ENCODE results near the gene MAPK8IP3.
A peak's percentile ranks its signal among the peaks of the same experiment; 100 is the strongest.

The MAPK8IP3 gene

DNA sequence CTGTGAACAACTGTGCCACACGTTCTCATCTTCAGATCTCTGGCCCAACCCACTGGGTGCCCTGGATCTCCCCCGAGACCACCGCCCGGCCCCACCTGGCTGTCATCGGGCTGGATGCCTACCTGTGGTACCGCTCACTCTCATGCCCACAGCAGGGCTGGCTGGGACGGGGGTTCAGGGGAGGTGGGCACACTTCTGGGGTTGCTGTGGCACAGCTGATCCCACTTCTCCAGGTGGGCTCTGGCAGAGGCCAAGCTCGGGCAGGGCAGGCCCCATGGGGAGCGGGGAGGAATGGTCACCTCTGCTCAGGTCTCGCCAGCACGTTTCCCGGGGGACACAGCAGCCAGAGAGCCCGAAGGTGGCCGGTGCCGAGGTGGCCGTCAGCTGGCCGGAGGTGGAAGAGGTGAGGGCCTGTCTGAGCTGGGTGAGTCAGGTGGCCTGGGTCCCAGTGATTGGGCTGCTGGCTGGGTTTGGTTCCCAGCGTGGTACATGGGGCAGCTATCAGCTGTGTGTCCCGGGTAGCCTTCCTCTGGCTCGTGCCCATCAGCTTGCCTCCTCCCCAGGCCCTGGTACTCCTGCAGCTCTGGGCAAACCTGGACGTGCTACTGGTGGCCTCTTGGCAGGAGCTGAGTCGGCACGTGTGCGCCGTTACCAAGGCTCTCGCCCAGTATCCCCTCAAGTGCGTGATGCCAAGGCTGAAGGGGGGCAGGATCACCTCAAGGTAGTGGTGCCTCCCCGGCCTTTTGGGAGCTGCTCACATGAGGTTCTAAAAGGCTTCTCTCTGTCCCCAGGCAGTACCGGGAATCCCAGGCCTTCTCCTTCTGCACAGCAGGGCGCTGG is 69.2 kb downstream of the MAPK8IP3 start:
- DNase-seq (ENCODE audit: low read depth in 3 of 3): no peak

- DNase-seq (ENCODE audit: low read depth in 3 of 3): no peak
Measured at GRCh38 chr16:1775846-1776671, 70.1 kb downstream of the MAPK8IP3 start.

- DNase-seq (ENCODE audit: low read depth in 3 of 3): no peak
Measured at GRCh38 chr16:1776672-1776955, 70.6 kb downstream of the MAPK8IP3 start.

GRCh38 chr16:1776991-1777374 is 71.0 kb downstream of the MAPK8IP3 start:
- no peak for DNase-seq (ENCODE audit: low read depth in 3 of 3)

DNA sequence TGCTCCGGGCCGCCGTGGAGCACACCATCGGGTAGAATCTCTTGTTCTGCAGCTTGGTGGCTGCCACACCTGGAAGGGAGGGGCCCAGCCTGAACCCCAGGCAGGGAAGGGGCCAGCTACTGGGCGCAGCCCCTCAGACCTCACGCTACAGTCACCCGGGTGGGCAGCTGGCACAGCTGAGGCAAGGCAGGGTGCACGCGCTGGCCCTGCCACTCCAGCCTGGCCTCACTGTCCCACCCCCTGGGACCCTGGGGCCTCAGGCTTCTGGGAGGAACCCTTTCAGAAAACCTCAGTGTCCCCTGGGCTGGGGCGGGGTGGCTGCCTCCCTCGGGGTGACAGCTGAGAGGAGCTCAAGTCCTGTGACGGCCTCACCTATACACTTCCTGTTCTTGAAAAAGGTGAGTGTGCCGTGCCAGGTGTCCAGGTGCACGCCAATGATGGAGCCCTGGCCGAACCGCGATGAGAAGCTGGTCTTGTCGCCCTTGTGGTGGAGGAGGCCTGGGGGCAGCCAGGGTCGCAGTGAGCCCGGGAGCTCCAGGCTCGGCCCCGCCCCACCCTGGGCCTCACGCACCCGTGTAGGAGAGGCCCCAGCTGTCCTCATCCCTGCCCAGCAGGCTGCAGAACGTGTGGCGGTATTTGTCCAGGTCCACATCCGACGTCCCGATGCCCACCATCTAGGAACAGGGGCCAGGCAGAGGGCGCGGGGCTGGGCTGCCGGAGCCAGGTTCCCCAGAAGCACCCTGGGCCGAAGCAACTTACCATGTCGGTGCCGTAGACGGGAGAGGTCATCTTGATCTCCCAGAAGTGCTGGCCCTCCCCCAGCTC is 71.6 kb downstream of the MAPK8IP3 start:
- no peak for DNase-seq (ENCODE audit: low read depth in 3 of 3)

DNA sequence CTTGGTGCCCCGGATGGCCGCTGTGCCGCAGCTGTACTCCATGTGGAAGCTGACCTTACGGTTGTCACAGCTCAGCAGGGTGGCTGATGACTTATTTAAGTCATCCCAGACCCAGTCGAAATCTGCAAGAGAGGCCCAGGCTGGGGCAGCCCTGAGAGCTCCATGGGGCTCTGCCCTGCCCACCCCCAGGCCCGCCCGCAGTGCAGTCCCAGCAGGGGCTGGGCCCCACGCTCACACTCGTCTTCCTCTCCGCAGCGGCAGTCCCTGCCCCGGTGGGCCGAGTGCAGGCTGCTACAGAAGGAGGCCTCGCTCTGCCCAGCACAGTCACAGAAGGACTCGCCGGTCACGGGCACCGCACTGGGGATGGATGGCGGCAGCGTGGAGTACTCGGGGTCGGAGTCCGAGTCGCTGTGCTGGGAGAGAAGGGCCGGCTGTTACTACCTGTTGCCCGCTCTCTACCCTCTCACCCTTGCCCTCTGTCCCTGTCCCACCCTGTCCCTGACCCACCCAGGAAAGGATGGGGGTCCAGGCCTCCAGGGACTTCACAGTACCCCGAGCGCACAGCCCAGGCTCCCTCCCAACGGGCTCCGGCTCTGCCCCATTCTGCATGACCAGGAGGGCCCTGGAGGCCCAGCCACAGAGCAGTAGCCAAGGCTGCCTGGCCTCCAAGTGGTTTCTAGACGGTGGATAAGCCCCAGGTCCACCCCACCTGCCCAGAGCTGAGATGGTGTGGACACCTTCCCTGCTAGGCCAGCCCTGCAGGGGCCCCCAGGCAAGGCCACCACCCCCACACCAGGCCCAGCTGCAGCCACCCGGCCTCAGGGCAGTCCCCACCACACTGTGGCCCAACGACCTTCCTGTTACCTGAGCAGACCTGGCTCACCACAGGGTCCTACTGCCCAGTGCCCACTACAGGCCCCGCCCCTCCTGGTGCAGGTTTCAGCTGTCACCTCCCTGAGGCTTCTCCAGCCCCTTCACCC is 72.5 kb downstream of the MAPK8IP3 start:
- DNase-seq (ENCODE audit: low read depth in 3 of 3): no peak

DNA sequence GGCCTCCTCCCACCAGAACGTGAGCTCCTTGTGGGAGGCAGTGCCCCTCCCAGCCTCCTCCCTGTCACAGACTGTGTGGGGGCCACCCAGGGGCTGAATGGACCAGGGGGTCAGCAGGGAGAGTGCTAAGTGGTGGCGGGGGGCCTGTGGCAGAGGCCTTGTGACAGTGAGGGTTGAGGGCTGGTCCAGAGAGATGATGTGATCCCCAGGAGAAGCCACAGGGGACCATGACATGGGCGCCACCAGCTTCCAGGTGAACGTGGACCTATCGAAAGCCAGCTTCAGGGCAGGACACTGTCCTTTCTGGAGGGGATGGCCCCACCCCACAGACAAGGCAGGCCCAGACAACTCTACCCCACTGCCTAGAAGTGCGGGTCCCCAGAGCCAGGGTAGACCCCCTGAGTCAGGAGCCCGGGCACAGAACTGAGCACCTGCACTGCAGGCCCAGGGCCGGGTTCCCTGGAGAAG is 73.3 kb downstream of the MAPK8IP3 start:
- DNase-seq (ENCODE audit: low read depth in 3 of 3): no peak

- DNase-seq (ENCODE audit: low read depth in 3 of 3): no peak
Measured at GRCh38 chr16:1779741-1780676, 74.0 kb downstream of the MAPK8IP3 start.

DNA sequence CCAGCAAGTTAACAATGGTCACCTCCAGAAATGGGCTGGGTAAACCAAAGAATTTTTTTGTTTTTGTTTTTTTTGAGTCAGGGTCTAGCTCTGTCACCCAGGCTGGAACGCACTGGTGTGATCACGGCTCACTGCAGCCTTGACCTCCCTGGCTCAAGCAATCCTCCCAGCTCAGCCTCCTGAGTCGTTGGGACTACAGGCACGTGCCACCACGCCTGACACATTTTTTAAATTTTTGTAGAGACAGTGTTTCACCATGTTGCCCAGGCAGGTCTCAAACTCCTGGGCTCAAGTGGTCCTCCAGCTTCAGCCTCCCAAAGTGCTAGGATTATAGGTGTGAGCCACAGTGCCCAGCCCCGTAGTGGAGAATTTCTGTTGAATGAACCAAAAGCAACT is 74.7 kb downstream of the MAPK8IP3 start:
- no peak for DNase-seq (ENCODE audit: low read depth in 3 of 3)

- no peak for DNase-seq (ENCODE audit: low read depth in 3 of 3)
Measured at GRCh38 chr16:1781254-1781653, 75.3 kb downstream of the MAPK8IP3 start.

- DNase-seq (ENCODE audit: low read depth in 3 of 3): no peak
Measured at GRCh38 chr16:1781758-1782407, 75.9 kb downstream of the MAPK8IP3 start.

DNA sequence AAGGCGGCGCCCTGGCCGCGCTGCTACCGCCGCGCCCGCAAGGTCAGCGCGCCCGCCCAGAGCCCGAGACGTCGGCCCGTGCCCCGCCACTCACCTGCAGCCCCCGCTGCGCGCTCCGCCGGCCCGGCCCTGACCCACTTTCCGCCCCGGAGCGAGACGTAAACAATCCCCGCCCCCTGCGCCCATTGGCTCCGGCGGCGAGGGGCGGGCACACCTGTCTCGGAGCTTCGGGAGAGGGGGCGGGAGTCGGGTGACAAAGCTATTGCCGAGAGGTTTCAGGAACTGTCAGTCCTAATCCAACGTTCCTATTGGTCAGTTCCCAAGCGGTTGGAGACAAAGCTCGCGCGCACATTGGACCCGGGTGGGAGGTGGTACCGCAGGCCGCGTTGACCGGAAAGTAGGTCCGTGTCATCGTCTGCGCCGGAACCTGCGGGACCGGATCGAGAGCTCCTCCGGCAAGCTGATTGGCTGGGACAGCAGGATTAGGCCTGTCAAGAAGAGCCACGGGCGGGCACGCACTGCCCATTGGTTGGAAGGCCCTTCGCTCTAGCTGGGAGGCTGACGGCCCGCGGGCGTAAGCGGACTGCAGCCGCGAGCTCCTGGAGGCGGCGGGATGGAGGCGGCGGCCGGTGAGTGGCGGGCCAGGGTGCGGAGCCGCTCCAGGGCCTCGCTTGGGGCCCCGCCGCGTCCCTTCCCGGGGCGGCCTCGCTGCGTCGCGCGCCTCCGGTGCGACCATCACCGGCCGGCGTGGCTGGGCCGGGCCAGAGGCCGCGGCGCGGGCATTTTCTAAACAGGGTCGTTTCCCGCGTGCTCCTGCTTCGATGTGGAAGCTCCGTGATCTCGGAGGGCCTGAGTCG is 76.6 kb downstream of the MAPK8IP3 start, which contains the start of the genes NUBP2 and SPSB3:
Gene NUBP2 (plus strand): TSS at position 553 of the 857 bp plus-strand sequence. CDS start 61 bp downstream, at position 614.
Gene SPSB3 (minus strand): TSS at position 164 of the 857 bp plus-strand sequence. CDS start 1,088 bp downstream, outside the sequence.
- peak; percentile 87 to 96 (median 92) for DNase-seq (ENCODE audit: low read depth in 3 of 3)

- no peak for DNase-seq (ENCODE audit: low read depth in 3 of 3)
Measured at GRCh38 chr16:1784977-1785845, 79.2 kb downstream of the MAPK8IP3 start.

GRCh38 chr16:1785846-1786170 is 79.8 kb downstream of the MAPK8IP3 start:
- DNase-seq (ENCODE audit: low read depth in 3 of 3): no peak

DNA sequence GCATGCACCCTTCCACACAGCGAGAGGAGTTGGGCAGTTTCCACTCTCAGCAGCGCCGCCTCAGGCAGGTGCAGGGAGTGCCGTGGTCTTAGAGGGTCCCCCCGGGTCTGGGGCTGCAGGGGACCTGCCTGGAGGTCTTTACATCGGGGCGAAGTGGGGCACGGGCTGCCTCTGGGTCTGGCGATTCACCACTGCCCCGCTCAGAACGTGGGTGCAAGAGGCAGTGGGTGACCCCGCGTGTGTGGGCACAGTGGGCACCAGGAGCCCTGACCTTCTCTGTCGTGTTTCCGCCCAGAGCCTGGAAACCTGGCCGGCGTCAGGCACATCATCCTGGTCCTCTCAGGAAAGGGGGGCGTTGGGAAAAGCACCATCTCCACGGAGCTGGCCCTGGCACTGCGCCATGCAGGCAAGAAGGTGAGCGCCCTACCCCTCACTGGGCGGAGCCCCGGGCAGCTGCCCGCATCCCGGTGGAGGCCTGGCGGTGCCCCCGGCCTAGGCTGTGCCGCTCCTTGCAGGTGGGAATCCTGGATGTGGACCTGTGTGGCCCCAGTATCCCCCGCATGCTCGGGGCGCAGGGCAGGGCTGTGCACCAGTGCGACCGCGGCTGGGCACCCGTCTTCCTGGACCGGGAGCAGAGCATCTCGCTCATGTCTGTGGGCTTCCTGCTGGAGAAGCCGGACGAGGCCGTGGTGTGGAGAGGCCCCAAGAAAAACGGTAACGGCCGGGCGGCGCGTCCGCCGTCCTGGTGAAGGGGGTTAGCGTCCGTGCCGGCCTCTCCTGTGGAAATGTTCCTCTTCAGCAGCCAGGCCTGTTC is 80.5 kb downstream of the MAPK8IP3 start:
- DNase-seq (ENCODE audit: low read depth in 3 of 3): no peak

- DNase-seq (ENCODE audit: low read depth in 3 of 3): no peak
Measured at GRCh38 chr16:1787056-1787321, 81.0 kb downstream of the MAPK8IP3 start.
